SK-N-SH (cell line): ENCODE results near the gene ICA1. TPM values are rescaled to one million over a fixed set of nuclear protein-coding genes. Genes with fewer than 3 reads are reported as not detected.

Source experiments
- CTCF ChIA-PET: fragments of 300-600, 350-600 bp; formaldehyde crosslinking; extraction: SDS; loops from one replicate; lab custom pipeline; 2021; lab: Yijun Ruan, JAX
- POLR2A ChIA-PET: fragments of 350-600 bp; sonication (Branson Sonifier 250); formaldehyde crosslinking; extraction: SDS; loops from one replicate; lab custom pipeline; 2020; ENCODE audit warnings: antibody characterized with exemption, inconsistent platforms; lab: Yijun Ruan, JAX
- DNase-seq: peaks from one replicate; pipeline ENCODE4 v3.0.0; 2012
- H2AFZ ChIP-seq: fragments of 200-600 bp; sonication (generic); 2 replicates; pipeline ENCODE4 v1.8.1; 2016; ENCODE audit warnings: antibody characterized with exemption, mild to moderate bottlenecking, low read depth
- H3F3A ChIP-seq: fragments of 200-600 bp; sonication (generic); replicated peaks from 2 replicates; pipeline ENCODE3; 2016; ENCODE audit warnings: antibody characterized with exemption, mild to moderate bottlenecking; ENCODE audit not compliant: insufficient read depth
- H3K27ac ChIP-seq, 2 experiments: fragments of 200-500 bp in 1 of 2; fragments of 200-600 bp in 1 of 2; sonication (Bioruptor generic) in 1 of 2; sonication (generic), shearing (Covaris generic) in 1 of 2; 2 replicates each; pipeline versions ENCODE4 v1.5.1 to v1.6.1; 2014 to 2016; ENCODE audit warnings: low read depth in 2 of 2, inconsistent platforms in 1 of 2, low read length in 1 of 2, mild to moderate bottlenecking in 1 of 2, mixed read lengths in 1 of 2
- H3K27me3 ChIP-seq: fragments of 200-600 bp; sonication (generic), shearing (Covaris generic); 2 replicates; pipeline ENCODE4 v1.6.1; 2016; ENCODE audit warnings: mixed run types; ENCODE audit not compliant: insufficient read depth
- H3K36me3 ChIP-seq, 2 experiments: fragments of 200-500 bp in 1 of 2; fragments of 200-600 bp in 1 of 2; sonication (Bioruptor generic) in 1 of 2; sonication (generic) in 1 of 2; replicated peaks in 1 of 2; 2 replicates each; pipeline versions ENCODE3 to v1.5.1; 2014 to 2016; ENCODE audit warnings: low read length in 1 of 2, mild to moderate bottlenecking in 1 of 2; ENCODE audit not compliant: insufficient read depth in 2 of 2, control insufficient read depth in 1 of 2
- H3K4me1 ChIP-seq, 2 experiments: fragments of 200-500 bp in 1 of 2; fragments of 200-600 bp in 1 of 2; sonication (Bioruptor generic) in 1 of 2; sonication (generic), shearing (Covaris generic) in 1 of 2; 2 replicates each; pipeline versions ENCODE4 v1.5.1 to v1.6.1; 2014 to 2016; ENCODE audit warnings: low read depth in 1 of 2, low read length in 1 of 2, mixed run types in 1 of 2; ENCODE audit not compliant: insufficient read depth in 2 of 2, control insufficient read depth in 1 of 2
- H3K4me2 ChIP-seq: fragments of 200-600 bp; sonication (generic), shearing (Covaris generic); 2 replicates; pipeline ENCODE4 v1.6.1; 2017; ENCODE audit warnings: mixed run types
- H3K4me3 ChIP-seq, 2 experiments: fragments of 200-500 bp in 1 of 2; fragments of 200-600 bp in 1 of 2; sonication (Bioruptor generic) in 1 of 2; sonication (generic), shearing (Covaris generic) in 1 of 2; 2 replicates each; pipeline versions ENCODE4 v1.5.1 to v1.8.1; 2014 to 2016; ENCODE audit warnings: low read depth in 2 of 2, inconsistent platforms in 1 of 2, low read length in 1 of 2, mild to moderate bottlenecking in 1 of 2, mixed read lengths in 1 of 2, moderate library complexity in 1 of 2
- H3K79me2 ChIP-seq: fragments of 200-600 bp; sonication (generic); 2 replicates; pipeline ENCODE4 v1.8.1; 2017; ENCODE audit warnings: mild to moderate bottlenecking; ENCODE audit not compliant: insufficient read depth
- H3K9ac ChIP-seq: fragments of 200-600 bp; sonication (generic); 2 replicates; pipeline ENCODE4 v1.6.1; 2017; ENCODE audit warnings: mixed run types
- H3K9me2 ChIP-seq: fragments of 200-600 bp; sonication (generic); 2 replicates; pipeline ENCODE4 v1.6.1; 2017; ENCODE audit warnings: mixed run types
- H3K9me3 ChIP-seq: fragments of 200-600 bp; sonication (generic); 2 replicates; pipeline ENCODE4 v1.6.1; 2017; ENCODE audit warnings: mixed run types, mild to moderate bottlenecking, moderate library complexity
- H4K20me1 ChIP-seq: fragments of 200-600 bp; sonication (generic); 2 replicates; pipeline ENCODE4 v1.6.1; 2017; ENCODE audit warnings: mild to moderate bottlenecking, mixed run types; ENCODE audit not compliant: insufficient read depth
- CTCF ChIP-seq: fragments of 200-600 bp; sonication (generic); IDR thresholded peaks from 2 replicates; pipeline ENCODE4 v1.6.1; 2017; ENCODE audit warnings: antibody characterized with exemption, mild to moderate bottlenecking, moderate library complexity
- EP300 ChIP-seq, 2 experiments: IDR thresholded peaks; 2 replicates each; pipeline versions ENCODE4 v1.4.0 to v1.6.1; 2012; ENCODE audit warnings: borderline replicate concordance in 1 of 2, low read depth in 1 of 2, low read length in 1 of 2
- EZH2phosphoT487 ChIP-seq: fragments of 200-600 bp; sonication (generic); IDR thresholded peaks from 2 replicates; pipeline ENCODE4 v1.6.1; 2017; ENCODE audit warnings: low read depth, mixed run types, mild to moderate bottlenecking, antibody characterized with exemption, moderate library complexity, borderline replicate concordance
- FOSL2 ChIP-seq: IDR thresholded peaks from 2 replicates; pipeline ENCODE4 v1.4.0; 2012; ENCODE audit warnings: low read depth, mild to moderate bottlenecking, moderate library complexity, borderline replicate concordance
- FOXJ3 ChIP-seq: sonication (generic); formaldehyde crosslinking; IDR thresholded peaks from 2 replicates; pipeline ENCODE4 v1.5.1; 2020; ENCODE audit warnings: mild to moderate bottlenecking, missing genetic modification reagents
- FOXM1 ChIP-seq: IDR thresholded peaks from 2 replicates; pipeline ENCODE4 v1.4.0; 2012; ENCODE audit warnings: low read depth, mild to moderate bottlenecking
- GABPA ChIP-seq: IDR thresholded peaks from 2 replicates; pipeline ENCODE4 v1.4.0; 2012; ENCODE audit warnings: low read depth, mild to moderate bottlenecking
- GATA2 ChIP-seq: sonication (generic); formaldehyde crosslinking; IDR thresholded peaks from 2 replicates; pipeline ENCODE4 v1.5.0; 2020; ENCODE audit warnings: mild to moderate bottlenecking, missing genetic modification reagents
- IRF3 ChIP-seq: fragments of 150-350 bp; IDR thresholded peaks from 2 replicates; pipeline ENCODE4 v1.6.1; 2016; ENCODE audit warnings: mild to moderate bottlenecking, low read depth, low read length
- MEF2A ChIP-seq: IDR thresholded peaks from 2 replicates; pipeline ENCODE4 v1.4.0; 2012; ENCODE audit warnings: low read depth, borderline replicate concordance
- MXI1 ChIP-seq: IDR thresholded peaks from 2 replicates; pipeline ENCODE4 v1.6.1; 2012; ENCODE audit warnings: mild to moderate bottlenecking, low read depth, low read length, improper control_type of control experiment
- POLR2AphosphoS5 ChIP-seq: IDR thresholded peaks from 2 replicates; pipeline ENCODE4 v1.6.1; 2012; ENCODE audit warnings: low read depth, low read length
- RFX5 ChIP-seq: IDR thresholded peaks from 2 replicates; pipeline ENCODE4 v1.6.1; 2012; ENCODE audit warnings: mild to moderate bottlenecking, improper control_type of control experiment, low read length
- RXRA ChIP-seq: IDR thresholded peaks from 2 replicates; pipeline ENCODE4 v1.4.0; 2012; ENCODE audit warnings: low read depth, mild to moderate bottlenecking, borderline replicate concordance
- TCF12 ChIP-seq: IDR thresholded peaks from 2 replicates; pipeline ENCODE4 v1.4.0; 2012
- TEAD4 ChIP-seq: IDR thresholded peaks from 2 replicates; pipeline ENCODE4 v1.4.0; 2012; ENCODE audit warnings: mild to moderate bottlenecking, borderline replicate concordance; ENCODE audit not compliant: insufficient read depth
- WGBS: methylation state at CpG from one replicate; pipeline ENCODE4 v1.1.6; 2017; ENCODE audit warnings: low lambda C conversion rate; 5-methylcytosine and 5-hydroxymethylcytosine counted together
- polyA plus RNA-seq, 3 experiments: library from polyadenylated mRNA; depleted of rRNA; stranded (reverse); fragments of >200 nt; gene quantifications; 2 replicates each; pipeline ENCODE4 v1.2.3, GENCODE V29; 2012
- TF ChIP-seq, protein P1 (sequence below): IDR thresholded peaks from 2 replicates; pipeline ENCODE4 v1.6.1; 2012; ENCODE audit warnings: mild to moderate bottlenecking, low read depth, low read length, moderate library complexity
- TF ChIP-seq, protein P2 (sequence below): IDR thresholded peaks from 2 replicates; pipeline ENCODE4 v1.4.0; 2012; ENCODE audit warnings: low read depth, borderline replicate concordance

Gene ICA1
- polyA plus RNA-seq, 1 of the 3 experiments (the other 2 are of a cell fraction) = 2.4 TPM

GRCh38 chr7:8197994-8198698 is 63.8 kb downstream of the ICA1 start:
- no peaks in the 10 kb centered on the region for H3K9me3 ChIP-seq
- CTCF ChIA-PET = interaction anchor here (0.5 to 2.9 kb wide), 6 partner anchors 10 to 774 kb away, joined by 3 to 12 read pairs (median 4); no protein-coding TSS in a partner anchor
- POLR2A ChIA-PET = no interaction called here
- TF ChIP-seq EP300 (IDR thresholded peaks at IDR 0.05; ENCODE audit: borderline replicate concordance in 1 of 2, low read depth in 1 of 2, low read length in 1 of 2) = no peak
- peaks cover 0 to 17% of the 10 kb centered on the region in 2 experiments for H3K36me3 ChIP-seq
- no peak overlapping the region for H3K4me3 ChIP-seq
- no peak overlapping the region for H2AFZ ChIP-seq
- H3K79me2 ChIP-seq = no peaks in the 10 kb centered on the region
- H4K20me1 ChIP-seq = no peaks in the 10 kb centered on the region
- H3K9me2 ChIP-seq = no peaks in the 10 kb centered on the region
- WGBS = 69% methylated on average over 5 of the region's 5 CpGs
- H3K4me2 ChIP-seq = no peak overlapping the region
- H3K27me3 ChIP-seq = no peaks in the 10 kb centered on the region
- H3K9ac ChIP-seq = no peak overlapping the region
- no peak overlapping the region for H3K27ac ChIP-seq
- DNase-seq = no peak
- H3F3A ChIP-seq = no peaks in the 10 kb centered on the region
- peaks cover 0 to 9% of the 10 kb centered on the region in 2 experiments; a peak in 2 of 4 replicates for H3K4me1 ChIP-seq

GRCh38 chr7:8192897-8193296 is 69.1 kb downstream of the ICA1 start:
- DNase-seq = no peak
- H2AFZ ChIP-seq = no peak overlapping the region
- H3K27me3 ChIP-seq = no peaks in the 10 kb centered on the region
- H3K9me3 ChIP-seq = no peaks in the 10 kb centered on the region
- H3K79me2 ChIP-seq = no peaks in the 10 kb centered on the region
- H3K9ac ChIP-seq = no peak overlapping the region
- H4K20me1 ChIP-seq = no peaks in the 10 kb centered on the region
- H3K4me3 ChIP-seq = no peak overlapping the region
- no peak overlapping the region for H3K4me2 ChIP-seq
- ChIA-PET POLR2A (no interaction called here), CTCF (interaction anchor here (0.8 to 1.6 kb wide), 4 partner anchors 12 to 103 kb away, joined by 4 to 5 read pairs (median 4); no protein-coding TSS in a partner anchor)
- H3K4me1 ChIP-seq = peaks cover 0 to 29% of the 10 kb centered on the region in 2 experiments; a peak in 2 of 4 replicates
- peak overlapping the region in 1 of 2 experiments; percentile 25; a peak in 2 of 4 replicates for H3K27ac ChIP-seq
- no peaks in the 10 kb centered on the region for H3K9me2 ChIP-seq
- peaks cover 0 to 7% of the 10 kb centered on the region in 2 experiments for H3K36me3 ChIP-seq
- no peaks in the 10 kb centered on the region for H3F3A ChIP-seq
- TF ChIP-seq FOXJ3 (CRISPR knock-in tag) (no peak), MEF2A (no peak), EP300 (IDR thresholded peaks at IDR 0.05; ENCODE audit: borderline replicate concordance in 1 of 2, low read depth in 1 of 2, low read length in 1 of 2) (no peak), GABPA (no peak), MXI1 (no peak), TCF12 (no peak), CTCF (no peak), FOSL2 (no peak), RXRA (no peak), RFX5 (no peak), GATA2 (no peak), FOXM1 (no peak), EZH2phosphoT487 (no peak), IRF3 (no peak), TEAD4 (no peak), POLR2AphosphoS5 (no peak)
- TF ChIP-seq, protein P1, sequence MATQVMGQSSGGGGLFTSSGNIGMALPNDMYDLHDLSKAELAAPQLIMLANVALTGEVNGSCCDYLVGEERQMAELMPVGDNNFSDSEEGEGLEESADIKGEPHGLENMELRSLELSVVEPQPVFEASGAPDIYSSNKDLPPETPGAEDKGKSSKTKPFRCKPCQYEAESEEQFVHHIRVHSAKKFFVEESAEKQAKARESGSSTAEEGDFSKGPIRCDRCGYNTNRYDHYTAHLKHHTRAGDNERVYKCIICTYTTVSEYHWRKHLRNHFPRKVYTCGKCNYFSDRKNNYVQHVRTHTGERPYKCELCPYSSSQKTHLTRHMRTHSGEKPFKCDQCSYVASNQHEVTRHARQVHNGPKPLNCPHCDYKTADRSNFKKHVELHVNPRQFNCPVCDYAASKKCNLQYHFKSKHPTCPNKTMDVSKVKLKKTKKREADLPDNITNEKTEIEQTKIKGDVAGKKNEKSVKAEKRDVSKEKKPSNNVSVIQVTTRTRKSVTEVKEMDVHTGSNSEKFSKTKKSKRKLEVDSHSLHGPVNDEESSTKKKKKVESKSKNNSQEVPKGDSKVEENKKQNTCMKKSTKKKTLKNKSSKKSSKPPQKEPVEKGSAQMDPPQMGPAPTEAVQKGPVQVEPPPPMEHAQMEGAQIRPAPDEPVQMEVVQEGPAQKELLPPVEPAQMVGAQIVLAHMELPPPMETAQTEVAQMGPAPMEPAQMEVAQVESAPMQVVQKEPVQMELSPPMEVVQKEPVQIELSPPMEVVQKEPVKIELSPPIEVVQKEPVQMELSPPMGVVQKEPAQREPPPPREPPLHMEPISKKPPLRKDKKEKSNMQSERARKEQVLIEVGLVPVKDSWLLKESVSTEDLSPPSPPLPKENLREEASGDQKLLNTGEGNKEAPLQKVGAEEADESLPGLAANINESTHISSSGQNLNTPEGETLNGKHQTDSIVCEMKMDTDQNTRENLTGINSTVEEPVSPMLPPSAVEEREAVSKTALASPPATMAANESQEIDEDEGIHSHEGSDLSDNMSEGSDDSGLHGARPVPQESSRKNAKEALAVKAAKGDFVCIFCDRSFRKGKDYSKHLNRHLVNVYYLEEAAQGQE = no peak
- TF ChIP-seq, protein P2, sequence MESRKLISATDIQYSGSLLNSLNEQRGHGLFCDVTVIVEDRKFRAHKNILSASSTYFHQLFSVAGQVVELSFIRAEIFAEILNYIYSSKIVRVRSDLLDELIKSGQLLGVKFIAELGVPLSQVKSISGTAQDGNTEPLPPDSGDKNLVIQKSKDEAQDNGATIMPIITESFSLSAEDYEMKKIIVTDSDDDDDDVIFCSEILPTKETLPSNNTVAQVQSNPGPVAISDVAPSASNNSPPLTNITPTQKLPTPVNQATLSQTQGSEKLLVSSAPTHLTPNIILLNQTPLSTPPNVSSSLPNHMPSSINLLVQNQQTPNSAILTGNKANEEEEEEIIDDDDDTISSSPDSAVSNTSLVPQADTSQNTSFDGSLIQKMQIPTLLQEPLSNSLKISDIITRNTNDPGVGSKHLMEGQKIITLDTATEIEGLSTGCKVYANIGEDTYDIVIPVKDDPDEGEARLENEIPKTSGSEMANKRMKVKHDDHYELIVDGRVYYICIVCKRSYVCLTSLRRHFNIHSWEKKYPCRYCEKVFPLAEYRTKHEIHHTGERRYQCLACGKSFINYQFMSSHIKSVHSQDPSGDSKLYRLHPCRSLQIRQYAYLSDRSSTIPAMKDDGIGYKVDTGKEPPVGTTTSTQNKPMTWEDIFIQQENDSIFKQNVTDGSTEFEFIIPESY = no peak
